Thymus (tissue), 11 donors: ENCODE measurements around the gene IGFBP7. TPM values are rescaled to one million over a fixed set of nuclear protein-coding genes. Genes with fewer than 3 reads are reported as not detected.

Experiments
- DNase-seq, 9 donors: peaks; one replicate each; pipeline ENCODE4 v3.0.0-alpha.2; 2013; ENCODE audit warnings: low spot score in 9 of 9, low read depth in 6 of 9, missing footprints in 1 of 9
- H3K27ac ChIP-seq, 2 donors: one replicate each; pipeline ENCODE4 v1.5.1; 2013; ENCODE audit warnings: control low read depth in 1 of 2, low read depth in 1 of 2, low read length in 1 of 2, mild to moderate bottlenecking in 1 of 2, moderate library complexity in 1 of 2
- H3K27me3 ChIP-seq, 2 donors: one replicate each; pipeline ENCODE4 v1.5.1; 2013; ENCODE audit warnings: low read length in 1 of 2; ENCODE audit not compliant: control insufficient read depth in 2 of 2, insufficient read depth in 1 of 2
- H3K36me3 ChIP-seq, 2 donors: one replicate each; pipeline ENCODE4 v1.5.1; 2013; ENCODE audit warnings: low read length in 1 of 2, mild to moderate bottlenecking in 1 of 2, moderate library complexity in 1 of 2; ENCODE audit not compliant: control insufficient read depth in 2 of 2, insufficient read depth in 2 of 2
- H3K4me1 ChIP-seq, 2 donors: one replicate each; pipeline ENCODE4 v1.5.1; 2013; ENCODE audit warnings: low read length in 2 of 2; ENCODE audit not compliant: control insufficient read depth in 2 of 2, insufficient read depth in 2 of 2
- H3K4me3 ChIP-seq, 2 donors: one replicate each; pipeline ENCODE4 v1.5.1; 2013; ENCODE audit warnings: low read length in 2 of 2, control low read depth in 1 of 2, mild to moderate bottlenecking in 1 of 2
- H3K9me3 ChIP-seq, 2 donors: one replicate each; pipeline ENCODE4 v1.5.1; 2013; ENCODE audit warnings: low read length in 1 of 2, mild to moderate bottlenecking in 1 of 2; ENCODE audit not compliant: control insufficient read depth in 2 of 2, insufficient read depth in 1 of 2
- WGBS: extraction: QIAGEN DNeasy Blood & Tissue Kit; methylation state at CpG from one replicate; pipeline ENCODE4 v1.1.7; 2013; 5-methylcytosine and 5-hydroxymethylcytosine counted together
- polyA plus RNA-seq: library from polyadenylated mRNA; stranded (reverse); fragments of 200-250 nt; gene quantifications from one replicate; pipeline ENCODE4 v1.2.3, GENCODE V29; 2013
- total RNA-seq: library from RNA; stranded (reverse); fragments of 120-200 nt; gene quantifications from one replicate; pipeline ENCODE4 v1.2.4, GENCODE V29; 2013
- donor health status: healthy.

IGFBP7 gene
- total and polyA plus RNA-seq, 2 donors, result 54.1 to 301 TPM

DNA sequence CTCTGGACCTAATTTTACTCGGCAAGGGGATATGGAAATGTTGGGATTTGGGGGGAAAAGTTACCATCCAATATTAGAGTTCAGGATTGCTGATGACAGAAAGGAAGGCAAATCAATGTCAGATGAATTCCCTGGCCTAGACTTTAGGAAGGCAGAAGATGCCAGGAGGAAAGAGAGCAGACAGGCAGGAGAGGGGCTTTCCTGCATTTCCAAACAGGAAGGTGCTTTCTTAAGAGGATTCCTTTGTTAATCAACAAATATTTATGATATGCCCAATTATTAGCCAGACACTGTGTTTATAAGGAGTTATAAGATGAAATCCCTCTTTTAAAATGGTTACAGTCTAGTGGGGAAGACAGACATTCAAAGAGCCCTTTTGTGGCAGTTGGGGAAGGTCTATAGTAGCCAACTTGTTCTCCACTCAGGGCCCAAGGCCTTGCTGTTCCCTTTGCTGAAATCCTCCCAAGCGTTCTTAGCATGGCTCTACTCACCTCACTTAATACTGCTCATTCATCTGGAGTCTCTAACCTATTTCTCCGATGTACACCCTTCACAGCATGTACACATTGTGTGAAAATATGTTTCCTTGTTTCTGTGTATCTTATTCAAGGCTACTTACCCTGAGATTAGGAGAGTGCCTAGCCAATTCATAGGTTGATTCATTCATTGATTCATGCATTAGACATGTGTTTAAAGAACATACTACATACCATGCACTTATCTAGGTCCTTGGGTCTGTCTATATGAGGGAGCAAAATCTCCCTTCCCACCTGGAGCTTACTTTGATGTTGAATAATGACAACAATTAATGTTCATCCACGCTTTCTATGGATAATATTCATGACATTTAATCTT is 5.3 kb downstream of the IGFBP7 start:
- H3K4me1 ChIP-seq, result peaks cover 3 to 7% of the 10 kb centered on the region in 2 donors
- DNase-seq, result no peak
- H3K27ac ChIP-seq, result no peak overlapping the region
- no peak overlapping the region for H3K4me3 ChIP-seq
- H3K27me3 ChIP-seq, result peaks cover 9 to 22% of the 10 kb centered on the region in 2 donors
- H3K9me3 ChIP-seq, result no peaks in the 10 kb centered on the region
- 96% methylated on average over 4 of the region's 4 CpGs for WGBS
- H3K36me3 ChIP-seq, result no peaks in the 10 kb centered on the region

DNA sequence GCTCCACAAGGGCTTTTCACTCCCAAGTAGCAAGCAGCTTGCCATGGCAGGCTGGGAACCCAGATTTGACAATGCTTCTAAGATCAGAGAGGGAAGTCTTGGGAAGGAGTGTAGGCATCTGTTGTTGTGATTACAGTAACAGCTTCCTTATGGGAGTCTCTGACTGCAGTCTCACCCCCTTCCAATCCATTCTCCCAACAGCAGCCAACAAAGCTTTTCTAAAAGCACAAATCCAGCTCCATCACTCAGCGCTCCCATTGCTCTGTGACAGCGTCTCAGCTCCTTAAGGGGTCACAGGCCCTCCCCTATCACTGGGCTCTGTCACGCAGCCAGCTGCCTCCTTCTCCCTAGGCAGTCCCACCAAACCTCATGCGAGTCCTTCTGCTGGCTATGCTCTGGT is 7.1 kb downstream of the IGFBP7 start:
- H3K4me3 ChIP-seq, result no peak overlapping the region
- H3K27me3 ChIP-seq, result peaks cover 0 to 4% of the 10 kb centered on the region in 2 donors
- H3K27ac ChIP-seq, result peak overlapping the region in 1 of 2 donors; percentile 33
- H3K4me1 ChIP-seq, result peaks cover 10 to 25% of the 10 kb centered on the region in 2 donors
- H3K9me3 ChIP-seq, result no peaks in the 10 kb centered on the region
- 96% methylated on average over 4 of the region's 4 CpGs for WGBS
- no peaks in the 10 kb centered on the region for H3K36me3 ChIP-seq
- no peak for DNase-seq

DNA sequence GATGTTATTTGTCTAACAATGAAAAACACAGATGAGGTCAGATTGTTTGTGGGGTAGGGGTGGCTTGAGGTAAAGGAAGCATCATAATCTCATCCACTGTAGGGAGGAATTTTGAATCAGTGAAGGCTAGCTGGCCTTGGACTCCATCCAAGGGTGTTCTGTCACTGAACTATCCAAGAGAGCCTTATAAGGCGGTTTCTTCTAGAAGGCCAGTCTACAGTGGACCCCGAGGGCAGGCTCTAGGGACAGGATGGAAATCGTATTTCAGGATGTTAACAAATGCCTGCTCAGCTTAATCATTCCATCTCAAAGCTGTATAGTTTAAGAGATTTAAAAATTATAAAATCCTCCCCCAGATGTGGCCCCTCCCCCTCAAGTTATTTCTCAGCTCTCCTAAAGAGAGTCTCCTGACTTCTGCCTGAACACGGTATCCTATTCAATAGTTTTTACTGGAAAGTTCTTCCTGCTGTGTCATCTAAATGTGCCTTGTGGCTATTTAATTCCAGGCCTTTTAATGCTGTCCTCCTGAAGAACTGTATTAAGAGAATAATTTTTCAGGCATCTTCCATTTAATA is 8.0 kb downstream of the IGFBP7 start:
- peaks cover 10 to 31% of the 10 kb centered on the region in 2 donors for H3K4me1 ChIP-seq
- H3K4me3 ChIP-seq, result no peak overlapping the region
- peak overlapping the region in 1 of 2 donors; percentile 30 for H3K27ac ChIP-seq
- DNase-seq, result no peak
- no peaks in the 10 kb centered on the region for H3K9me3 ChIP-seq
- 81% methylated on average over 4 of the region's 4 CpGs for WGBS
- H3K27me3 ChIP-seq, result no peaks in the 10 kb centered on the region
- H3K36me3 ChIP-seq, result no peaks in the 10 kb centered on the region

DNA sequence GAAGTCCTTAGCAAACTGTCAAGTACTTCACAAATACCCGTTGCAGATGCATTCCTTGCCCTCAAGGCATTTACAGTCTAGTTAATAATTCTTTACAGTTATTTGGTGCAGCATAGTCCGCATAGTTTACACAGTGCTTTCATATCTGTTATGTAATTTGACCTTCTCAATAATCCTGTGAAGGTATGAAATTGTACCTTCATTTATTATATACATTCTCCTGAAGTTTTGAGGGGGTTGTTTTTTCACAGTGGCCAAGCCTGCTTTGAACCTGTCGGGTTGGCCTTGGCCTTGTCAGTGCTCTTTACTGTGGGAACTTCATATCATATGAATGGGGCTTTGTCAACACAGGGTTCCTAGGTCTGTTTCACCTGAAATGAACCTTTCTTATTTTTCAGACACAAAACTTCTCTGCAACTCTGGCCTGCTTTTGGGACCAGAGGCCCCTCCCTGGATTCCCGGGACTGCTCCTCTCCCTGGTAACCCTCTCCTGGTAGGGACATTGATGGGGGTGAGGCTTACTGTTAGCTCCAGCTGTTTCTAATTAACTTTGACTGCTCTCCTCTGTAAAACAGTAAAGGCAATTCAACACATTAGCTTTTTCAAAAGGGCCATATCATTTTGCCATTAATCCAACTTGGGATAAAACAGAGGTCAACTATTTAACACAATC is 9.1 kb downstream of the IGFBP7 start:
- DNase-seq, result no peak
- 96% methylated on average over 4 of the region's 4 CpGs for WGBS
- Histone ChIP-seq H3K4me1 (peaks cover 10 to 24% of the 10 kb centered on the region in 2 donors), H3K27me3 (no peaks in the 10 kb centered on the region), H3K27ac (no peak overlapping the region), H3K4me3 (no peak overlapping the region), H3K36me3 (no peaks in the 10 kb centered on the region), H3K9me3 (no peaks in the 10 kb centered on the region)

DNA sequence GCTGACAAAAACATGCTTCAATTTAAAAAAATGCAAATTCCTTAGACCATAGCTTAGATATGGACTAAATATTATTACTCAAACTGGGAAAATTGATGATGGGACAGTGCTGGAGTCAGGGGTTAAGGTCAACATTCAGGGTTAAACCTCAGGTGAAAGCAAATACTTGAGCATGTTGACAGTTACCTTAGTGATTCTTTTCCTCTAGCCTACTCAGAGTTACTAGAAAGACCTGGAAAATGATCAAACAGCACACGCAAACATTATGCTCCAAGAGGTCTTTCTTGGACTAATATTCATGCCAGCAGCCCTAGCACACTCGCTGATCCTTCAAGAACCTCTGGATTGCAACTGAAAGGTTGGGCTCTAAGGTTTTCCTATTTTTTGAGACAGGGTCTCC is 10.8 kb downstream of the IGFBP7 start:
- Histone ChIP-seq H3K27ac (no peak overlapping the region), H3K27me3 (no peaks in the 10 kb centered on the region), H3K36me3 (no peaks in the 10 kb centered on the region), H3K4me3 (no peak overlapping the region), H3K4me1 (peaks cover 10 to 24% of the 10 kb centered on the region in 2 donors), H3K9me3 (no peaks in the 10 kb centered on the region)
- WGBS, result 94% methylated on average over 2 of the region's 2 CpGs
- no peak for DNase-seq

DNA sequence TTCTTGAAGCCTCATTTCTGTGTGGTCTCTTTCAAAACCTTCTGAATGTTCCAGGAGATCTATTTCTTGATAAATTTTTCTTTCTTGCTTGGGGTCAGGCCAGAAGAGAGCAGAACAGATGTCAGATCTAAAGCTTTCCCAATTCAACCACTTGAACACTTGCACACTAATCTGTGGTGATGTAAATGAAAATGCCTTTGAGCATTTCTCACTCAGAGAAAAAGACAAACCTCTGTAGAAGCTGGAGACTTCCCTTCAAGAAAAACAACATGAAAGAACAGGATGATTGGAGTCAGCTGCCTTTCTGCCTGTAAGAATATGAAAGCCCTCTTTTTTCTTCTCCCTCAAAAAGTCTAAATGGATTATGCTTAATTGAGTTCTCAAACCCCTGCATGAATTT is 11.2 kb downstream of the IGFBP7 start:
- Histone ChIP-seq H3K4me3 (no peak overlapping the region), H3K4me1 (peaks cover 10 to 24% of the 10 kb centered on the region in 2 donors), H3K27ac (no peak overlapping the region)

DNA sequence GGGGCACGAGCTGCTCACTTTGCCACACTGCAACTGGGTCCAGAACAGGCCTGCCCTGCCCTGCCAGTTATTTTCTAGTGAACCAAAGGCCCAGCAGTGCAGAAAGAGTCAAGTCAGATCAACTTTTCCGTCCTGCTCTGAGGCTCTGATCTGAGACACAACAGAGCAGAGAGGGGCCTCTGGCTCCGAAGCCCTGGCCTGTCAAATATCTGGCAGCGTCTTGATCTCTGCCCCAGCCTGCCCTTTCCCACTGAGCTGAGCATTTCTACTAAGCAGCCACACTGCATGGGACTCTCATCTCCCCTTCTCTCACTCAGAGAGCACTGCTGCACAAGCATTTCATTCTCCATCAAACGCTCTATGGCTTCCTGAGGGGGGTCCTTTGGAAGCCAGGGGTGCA is 11.8 kb downstream of the IGFBP7 start:
- no peaks in the 10 kb centered on the region for H3K9me3 ChIP-seq
- H3K36me3 ChIP-seq, result no peaks in the 10 kb centered on the region
- H3K27ac ChIP-seq, result no peak overlapping the region
- no peak overlapping the region for H3K4me3 ChIP-seq
- H3K27me3 ChIP-seq, result no peaks in the 10 kb centered on the region
- WGBS, result 86% methylated on average over 5 of the region's 5 CpGs
- peaks cover 10 to 24% of the 10 kb centered on the region in 2 donors for H3K4me1 ChIP-seq
- DNase-seq, result no peak

More for the DNA sequence above, 11.2 kb downstream of the IGFBP7 start:
- DNase-seq, result peak in 2 of 9 donors; percentile 19 to 65
- H3K36me3 ChIP-seq, result no peaks in the 10 kb centered on the region
- no peaks in the 10 kb centered on the region for H3K9me3 ChIP-seq
- H3K27me3 ChIP-seq, result no peaks in the 10 kb centered on the region

DNA sequence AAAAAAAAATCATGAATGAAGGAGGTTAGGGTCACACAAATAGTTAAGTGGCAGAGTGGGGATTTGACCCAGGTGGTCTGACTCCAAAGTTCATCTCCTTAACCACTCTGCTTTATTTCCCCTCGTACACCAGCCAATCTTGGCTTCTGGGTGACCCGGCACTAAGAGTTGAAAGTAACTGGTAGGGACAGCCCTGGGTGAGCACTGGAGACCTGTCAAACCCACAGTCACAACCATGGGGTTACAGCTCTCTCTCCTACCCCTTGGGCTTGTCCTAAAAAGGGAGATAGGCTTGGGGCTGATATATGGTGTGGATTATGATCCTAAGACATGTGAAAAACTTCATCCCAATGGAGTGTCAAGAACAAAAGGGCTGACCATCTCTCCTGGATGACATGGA is 12.5 kb downstream of the IGFBP7 start:
- Histone ChIP-seq H3K27ac (no peak overlapping the region), H3K36me3 (no peaks in the 10 kb centered on the region), H3K4me3 (no peak overlapping the region), H3K4me1 (peaks cover 10 to 24% of the 10 kb centered on the region in 2 donors), H3K27me3 (no peaks in the 10 kb centered on the region), H3K9me3 (no peaks in the 10 kb centered on the region)
- 91% methylated on average over 2 of the region's 2 CpGs for WGBS
- DNase-seq, result no peak

DNA sequence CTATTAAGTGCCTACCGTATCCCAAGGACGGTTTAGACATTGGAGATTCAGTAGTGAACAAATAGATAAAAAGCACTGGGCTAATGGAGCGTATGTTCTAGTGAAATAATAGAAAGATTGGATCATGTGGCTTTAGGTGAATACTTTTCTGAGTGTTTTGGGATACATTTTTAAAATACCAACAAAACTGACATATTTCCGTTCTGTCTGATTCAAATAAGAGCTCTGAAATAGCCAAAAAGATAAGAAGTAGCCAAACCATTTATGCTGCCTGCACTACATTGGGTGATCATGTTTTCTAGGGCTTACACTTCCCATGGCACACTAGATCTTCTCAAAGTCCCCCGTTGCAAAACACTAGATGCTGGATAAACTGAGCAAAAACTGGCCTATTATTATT is 14.2 kb downstream of the IGFBP7 start:
- Histone ChIP-seq H3K27ac (no peak overlapping the region), H3K36me3 (no peaks in the 10 kb centered on the region), H3K27me3 (no peaks in the 10 kb centered on the region), H3K9me3 (no peaks in the 10 kb centered on the region), H3K4me1 (peaks cover 10 to 24% of the 10 kb centered on the region in 2 donors), H3K4me3 (no peak overlapping the region)
- 76% methylated on average over 5 of the region's 5 CpGs for WGBS
- no peak for DNase-seq
